Measurements from ENCODE around the gene MTA2. TPM values are rescaled to one million over a fixed set of nuclear protein-coding genes. Genes with fewer than 3 reads are reported as not detected.

MTA2 gene
- total and polyA plus RNA-seq, 7 donors, result 28.8 to 86.3 (median 55.3) TPM

DNA sequence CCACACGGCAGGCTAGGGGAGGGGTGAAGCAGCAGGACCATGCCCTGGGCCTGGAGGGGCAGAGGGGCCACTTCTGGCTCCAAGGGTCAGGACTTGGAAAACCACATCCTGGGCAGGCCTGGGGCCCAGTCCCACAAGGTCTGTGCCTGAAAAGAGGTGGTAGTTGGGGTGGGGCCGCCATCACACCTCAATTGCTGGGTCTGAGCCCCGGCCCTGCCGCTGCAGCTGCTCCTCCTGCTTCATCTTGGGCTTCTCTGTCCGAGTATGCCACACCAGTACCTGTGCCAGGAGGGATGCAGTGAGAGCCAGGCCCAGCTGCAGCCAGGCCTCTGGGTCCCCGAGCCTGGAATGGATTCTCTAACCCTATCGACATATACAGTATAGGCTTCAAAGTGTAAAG is 13.9 kb upstream of the MTA2 start:
- peaks cover 0 to 43% (median 4%) of the 10 kb centered on the region in 4 donors for H3K36me3 ChIP-seq

DNA sequence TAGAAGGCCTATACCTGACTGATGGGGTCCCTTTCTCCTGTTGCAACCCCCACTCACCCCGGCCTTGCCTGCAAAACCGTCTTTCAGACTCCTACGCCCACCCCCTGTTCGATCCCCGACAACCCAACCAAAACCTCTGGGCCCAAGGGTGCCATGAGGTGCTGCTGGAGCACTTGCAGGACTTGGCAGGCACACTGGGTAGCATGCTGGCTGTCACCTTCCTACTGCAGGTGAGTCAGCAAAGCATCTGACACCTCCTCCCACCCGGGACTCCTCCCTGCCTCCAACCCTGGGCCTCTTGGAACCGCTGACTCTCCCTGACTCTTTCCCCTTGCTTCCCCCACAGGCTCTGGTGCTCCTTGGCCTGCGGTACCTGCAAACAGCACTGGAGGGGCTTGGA is 12.6 kb upstream of the MTA2 start:
- intact Hi-C loops (cut with DNase I), result loop anchor here (5.0 kb wide), 2 partner anchors 53 to 93 kb away; partner anchors contain the start of genes BSCL2, C11orf98, CSKMT and GNG3
- Histone ChIP-seq H3K4me3 (no peak overlapping the region), H3K36me3 (peaks cover 0 to 55% (median 4%) of the 10 kb centered on the region in 4 donors), H3K4me1 (peaks cover 0 to 30% (median 24%) of the 10 kb centered on the region in 4 donors), H3K27me3 (no peaks in the 10 kb centered on the region), H3K9me3 (no peaks in the 10 kb centered on the region), H3K27ac (peak overlapping the region in 3 of 4 donors; percentile 88 to 100 (median 96))
- no peak for TF ChIP-seq EP300 (IDR thresholded peaks at IDR 0.05)
- TF ChIP-seq, protein P1, sequence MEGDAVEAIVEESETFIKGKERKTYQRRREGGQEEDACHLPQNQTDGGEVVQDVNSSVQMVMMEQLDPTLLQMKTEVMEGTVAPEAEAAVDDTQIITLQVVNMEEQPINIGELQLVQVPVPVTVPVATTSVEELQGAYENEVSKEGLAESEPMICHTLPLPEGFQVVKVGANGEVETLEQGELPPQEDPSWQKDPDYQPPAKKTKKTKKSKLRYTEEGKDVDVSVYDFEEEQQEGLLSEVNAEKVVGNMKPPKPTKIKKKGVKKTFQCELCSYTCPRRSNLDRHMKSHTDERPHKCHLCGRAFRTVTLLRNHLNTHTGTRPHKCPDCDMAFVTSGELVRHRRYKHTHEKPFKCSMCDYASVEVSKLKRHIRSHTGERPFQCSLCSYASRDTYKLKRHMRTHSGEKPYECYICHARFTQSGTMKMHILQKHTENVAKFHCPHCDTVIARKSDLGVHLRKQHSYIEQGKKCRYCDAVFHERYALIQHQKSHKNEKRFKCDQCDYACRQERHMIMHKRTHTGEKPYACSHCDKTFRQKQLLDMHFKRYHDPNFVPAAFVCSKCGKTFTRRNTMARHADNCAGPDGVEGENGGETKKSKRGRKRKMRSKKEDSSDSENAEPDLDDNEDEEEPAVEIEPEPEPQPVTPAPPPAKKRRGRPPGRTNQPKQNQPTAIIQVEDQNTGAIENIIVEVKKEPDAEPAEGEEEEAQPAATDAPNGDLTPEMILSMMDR (IDR thresholded peaks at IDR 0.05), result no peak
- no peak for TF ChIP-seq POLR2AphosphoS5 (IDR thresholded peaks at IDR 0.05)
- no peak for TF ChIP-seq POLR2A (IDR thresholded peaks at IDR 0.05)
- no peak for DNase-seq
- WGBS, 2 donors, result 67 to 78% methylated on average over 8 of the region's 8 CpGs

More for the DNA sequence above, 13.9 kb upstream of the MTA2 start:
- Histone ChIP-seq H3K27ac (no peak overlapping the region), H3K9me3 (no peaks in the 10 kb centered on the region), H3K4me1 (peaks cover 0 to 34% (median 29%) of the 10 kb centered on the region in 4 donors), H3K27me3 (no peaks in the 10 kb centered on the region), H3K4me3 (no peak overlapping the region)
- no peak for DNase-seq
- 90 to 92% methylated on average over 7 of the region's 7 CpGs for WGBS, 2 donors
- intact Hi-C loops (cut with DNase I), result no loop called here
- TF ChIP-seq EP300 (IDR thresholded peaks at IDR 0.05) (no peak), POLR2AphosphoS5 (IDR thresholded peaks at IDR 0.05) (no peak), POLR2A (IDR thresholded peaks at IDR 0.05) (no peak)
- TF ChIP-seq, protein P1 (IDR thresholded peaks at IDR 0.05), result no peak

DNA sequence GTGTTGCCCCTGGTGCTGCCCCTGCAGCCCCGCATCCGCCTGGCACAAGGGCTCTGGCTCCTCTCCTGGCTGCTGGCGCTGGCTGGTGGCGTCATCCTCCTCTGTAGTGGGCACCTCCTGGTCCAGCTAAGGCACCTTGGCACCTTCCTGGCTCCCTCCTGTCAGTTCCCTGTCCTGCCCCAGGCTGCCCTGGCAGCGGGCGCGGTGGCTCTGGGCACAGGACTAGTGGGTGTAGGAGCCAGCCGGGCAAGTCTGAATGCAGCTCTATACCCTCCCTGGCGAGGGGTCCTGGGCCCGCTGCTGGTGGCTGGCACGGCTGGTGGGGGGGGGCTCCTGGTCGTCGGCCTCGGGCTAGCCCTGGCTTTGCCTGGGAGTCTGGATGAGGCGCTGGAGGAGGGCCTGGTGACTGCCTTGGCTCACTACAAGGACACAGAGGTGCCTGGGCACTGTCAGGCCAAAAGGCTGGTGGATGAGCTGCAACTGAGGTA is 11.7 kb upstream of the MTA2 start:
- 36 to 65% methylated on average over 15 of the region's 15 CpGs for WGBS, 2 donors
- peak overlapping the region; percentile 53 to 82 (median 62) for H3K4me3 ChIP-seq
- peaks cover 0 to 30% (median 24%) of the 10 kb centered on the region in 4 donors for H3K4me1 ChIP-seq
- no peaks in the 10 kb centered on the region for H3K9me3 ChIP-seq
- no peaks in the 10 kb centered on the region for H3K27me3 ChIP-seq
- peak overlapping the region; percentile 88 to 100 (median 96) for H3K27ac ChIP-seq
- intact Hi-C loops (cut with DNase I), result loop anchor here (2.0 to 5.0 kb wide), 3 partner anchors 19 to 94 kb away; partner anchors contain the start of genes BSCL2, C11orf98, CSKMT and GNG3
- TF ChIP-seq POLR2AphosphoS5 (IDR thresholded peaks at IDR 0.05), result peak in 1 of 4 donors; percentile 3
- TF ChIP-seq, protein P1 (IDR thresholded peaks at IDR 0.05), result no peak
- H3K36me3 ChIP-seq, result peaks cover 0 to 58% (median 4%) of the 10 kb centered on the region in 4 donors
- DNase-seq, result peak; percentile 87

DNA sequence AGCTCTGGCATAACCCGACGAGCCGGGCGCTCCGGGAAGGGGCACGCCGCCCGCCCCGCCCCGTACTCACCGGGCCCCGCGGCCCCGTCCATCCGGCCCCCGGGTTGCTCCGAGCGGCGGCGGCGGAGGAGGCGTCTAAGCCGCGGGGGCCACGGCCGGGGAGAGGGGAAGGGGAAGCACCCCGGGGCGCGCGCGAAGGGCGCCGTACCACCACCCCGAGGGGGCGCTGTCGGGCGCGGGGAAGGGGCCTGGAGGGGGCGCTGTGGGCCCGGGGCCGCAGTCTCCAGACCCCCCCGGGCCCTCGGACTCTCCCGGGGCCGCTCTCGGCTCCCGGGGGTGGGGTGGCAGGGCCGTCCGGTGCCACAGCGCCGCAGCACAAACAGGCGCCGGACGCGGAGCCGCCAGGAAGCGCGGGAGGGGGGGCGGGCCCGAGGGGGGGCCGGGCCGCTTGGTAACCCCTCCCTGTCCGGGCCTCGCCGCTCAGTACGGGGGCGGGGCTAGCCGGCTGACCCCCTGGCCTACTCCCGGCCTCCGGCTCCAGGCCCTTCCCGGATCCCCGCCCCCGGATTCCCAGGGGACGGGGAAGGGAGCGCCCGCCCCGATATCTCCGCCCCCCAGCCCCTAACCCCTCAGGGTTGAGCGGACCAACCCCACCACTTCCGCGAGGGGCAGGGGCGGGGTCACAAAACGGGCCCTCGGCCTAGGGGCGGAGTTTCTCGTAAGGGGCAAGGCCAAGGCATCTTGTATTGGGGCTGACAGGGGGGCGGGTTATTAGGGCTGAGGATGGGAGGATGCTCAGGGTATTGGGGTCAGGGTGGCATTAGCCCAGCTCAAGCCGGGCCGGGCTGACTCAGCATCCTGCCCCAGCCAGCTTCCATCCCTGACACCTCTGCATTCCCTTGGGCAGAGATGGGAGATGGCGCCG is 11.0 kb upstream of the MTA2 start, which contains the start of the genes EML3 and ROM1:
EML3 (minus strand) TSS at position 410 of the 925 bp plus-strand sequence; CDS start at position 92, 318 bp downstream.
ROM1 (plus strand) TSS at position 892 of the 925 bp plus-strand sequence; CDS start at position 917, 25 bp downstream.
- no peaks in the 10 kb centered on the region for H3K27me3 ChIP-seq
- peak; percentile 96 for DNase-seq
- WGBS, 2 donors, result 2 to 3% methylated on average over 91 of the region's 91 CpGs
- no peaks in the 10 kb centered on the region for H3K9me3 ChIP-seq
- peaks cover 0 to 61% (median 6%) of the 10 kb centered on the region in 4 donors for H3K36me3 ChIP-seq
- TF ChIP-seq EP300 (IDR thresholded peaks at IDR 0.05), result no peak
- TF ChIP-seq, protein P1 (IDR thresholded peaks at IDR 0.05), result peak; percentile 39 to 99 (median 56)
- peak in 3 of 4 donors; percentile 4 to 30 (median 12) for TF ChIP-seq POLR2AphosphoS5 (IDR thresholded peaks at IDR 0.05)
- TF ChIP-seq POLR2A (IDR thresholded peaks at IDR 0.05), result no peak
- peak within 1 kb of the TSS; percentile 88 to 100 (median 96) for H3K27ac ChIP-seq
- intact Hi-C loops (cut with DNase I), result loop anchor here (2.0 to 5.0 kb wide), 3 partner anchors 18 to 95 kb away; partner anchors contain the start of genes BSCL2, C11orf98, CSKMT and GNG3
- peak within 1 kb of the TSS; percentile 53 to 82 (median 62) for H3K4me3 ChIP-seq
- H3K4me1 ChIP-seq, result peaks cover 0 to 30% (median 24%) of the 10 kb centered on the region in 4 donors

Data from sigmoid colon (tissue), 7 donors.